Spinal cord (tissue), 10 donors: Measurements from ENCODE around the gene CPNE9. TPM values are rescaled to one million over a fixed set of nuclear protein-coding genes. Genes with fewer than 3 reads are reported as not detected.

ENCODE experiments used
- DNase-seq, 6 donors: peaks; one replicate each; pipeline versions ENCODE4 v3.0.0 to v3.0.0-alpha.2; 2013 to 2015; ENCODE audit warnings: low spot score in 6 of 6, low read depth in 4 of 6
- H3K27ac ChIP-seq: one replicate; pipeline ENCODE4 v1.5.1; 2013; ENCODE audit warnings: low read depth, low read length, control low read depth
- H3K27me3 ChIP-seq: one replicate; pipeline ENCODE4 v1.6.1; 2013; ENCODE audit warnings: low read length; ENCODE audit not compliant: control insufficient read depth, insufficient read depth
- H3K36me3 ChIP-seq: one replicate; pipeline ENCODE4 v1.6.1; 2013; ENCODE audit warnings: low read length; ENCODE audit not compliant: control insufficient read depth, insufficient read depth
- H3K4me1 ChIP-seq: one replicate; pipeline ENCODE4 v1.6.1; 2013; ENCODE audit warnings: low read length; ENCODE audit not compliant: control insufficient read depth, insufficient read depth
- H3K4me3 ChIP-seq: one replicate; pipeline ENCODE4 v1.5.1; 2013; ENCODE audit warnings: low read depth, low read length, control low read depth
- H3K9me3 ChIP-seq: one replicate; pipeline ENCODE4 v1.6.1; 2013; ENCODE audit warnings: low read length; ENCODE audit not compliant: control insufficient read depth, insufficient read depth
- whole genome bisulfite sequencing: methylation state at CpG from one replicate; pipeline ENCODE4 v1.1.5; 2013; ENCODE audit warnings: missing lambda C conversion rate; ENCODE audit not compliant: insufficient coverage; 5-methylcytosine and 5-hydroxymethylcytosine counted together
- long read RNA-seq, 4 donors: transcript quantifications; one replicate each; lab custom pipeline, GENCODE V29; 2026
- polyA plus RNA-seq, 2 donors: library from polyadenylated mRNA; unstranded; fragments of 120-200 nt; gene quantifications; one replicate each; pipeline ENCODE4 v1.2.1, GENCODE V29; 2013; ENCODE audit not compliant: insufficient read length in 2 of 2
- total RNA-seq, 2 donors: library from RNA; depleted of rRNA in 1 of 2; stranded (reverse); fragments of 120-200 nt in 1 of 2; fragments of >200 nt in 1 of 2; gene quantifications; one replicate each; pipeline versions ENCODE4 v1.2.3 to v1.2.4, GENCODE V29; 2013 to 2014
- donor health status: healthy.

CPNE9 gene, protein sequence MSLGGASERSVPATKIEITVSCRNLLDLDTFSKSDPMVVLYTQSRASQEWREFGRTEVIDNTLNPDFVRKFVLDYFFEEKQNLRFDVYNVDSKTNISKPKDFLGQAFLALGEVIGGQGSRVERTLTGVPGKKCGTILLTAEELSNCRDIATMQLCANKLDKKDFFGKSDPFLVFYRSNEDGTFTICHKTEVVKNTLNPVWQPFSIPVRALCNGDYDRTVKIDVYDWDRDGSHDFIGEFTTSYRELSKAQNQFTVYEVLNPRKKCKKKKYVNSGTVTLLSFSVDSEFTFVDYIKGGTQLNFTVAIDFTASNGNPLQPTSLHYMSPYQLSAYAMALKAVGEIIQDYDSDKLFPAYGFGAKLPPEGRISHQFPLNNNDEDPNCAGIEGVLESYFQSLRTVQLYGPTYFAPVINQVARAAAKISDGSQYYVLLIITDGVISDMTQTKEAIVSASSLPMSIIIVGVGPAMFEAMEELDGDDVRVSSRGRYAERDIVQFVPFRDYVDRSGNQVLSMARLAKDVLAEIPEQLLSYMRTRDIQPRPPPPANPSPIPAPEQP
- total RNA-seq (1 to 10 TPM; 3.3 to 6.3 TPM), polyA plus RNA-seq (1 to 10 TPM; 5.3 to 6.1 TPM)
- long read RNA-seq, donor 1, result 0 reads
- long read RNA-seq, donor 2, result 0 reads
- long read RNA-seq, donor 3, result 0 reads
- long read RNA-seq, donor 4, result 0 reads

DNA sequence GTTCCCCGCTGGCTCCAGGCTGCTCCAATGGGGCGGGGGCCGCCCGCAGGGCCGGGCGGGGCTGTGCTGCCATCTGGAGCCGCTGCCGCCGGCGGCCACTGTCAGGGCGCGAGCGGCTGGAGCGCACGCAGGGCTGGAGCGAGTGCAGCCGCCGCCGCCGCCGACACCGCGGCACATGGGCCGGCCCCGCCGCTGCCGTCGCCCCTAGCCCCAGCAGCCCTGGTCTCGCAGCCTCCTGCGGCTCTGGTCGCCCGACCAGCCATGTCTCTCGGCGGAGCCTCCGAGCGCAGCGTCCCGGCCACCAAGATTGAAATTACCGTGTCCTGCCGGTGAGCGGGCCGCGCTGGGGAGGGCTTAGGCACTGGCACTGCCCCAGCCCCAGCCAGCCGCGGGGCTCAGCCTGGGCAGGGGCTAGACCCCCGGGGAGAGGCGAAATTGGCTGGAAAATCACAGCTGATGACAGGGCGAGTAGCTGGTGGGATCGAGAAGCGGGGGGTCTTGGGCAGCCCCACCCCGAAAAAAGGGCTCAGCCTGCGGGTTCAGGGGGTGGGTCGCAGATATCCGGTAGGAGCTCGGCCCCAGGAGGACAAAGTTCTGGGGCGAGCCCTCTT lies at the start of gene CPNE9:
CPNE9 (plus strand) TSS at position 98 of the 611 bp plus-strand sequence; CDS start at position 262, 164 bp downstream.
- under 1% methylated on average over 56 of the region's 56 CpGs for whole genome bisulfite sequencing
- peaks cover 14% of the 10 kb centered on the region for H3K4me1 ChIP-seq
- peaks cover 18% of the 10 kb centered on the region for H3K27me3 ChIP-seq
- H3K36me3 ChIP-seq, result peaks cover 26% of the 10 kb centered on the region
- H3K9me3 ChIP-seq, result no peaks in the 10 kb centered on the region
- peak in 1 of 6 donors; percentile 25 for DNase-seq
- H3K27ac ChIP-seq, result no peak within 1 kb of the TSS
- H3K4me3 ChIP-seq, result peak within 1 kb of the TSS; percentile 27

DNA sequence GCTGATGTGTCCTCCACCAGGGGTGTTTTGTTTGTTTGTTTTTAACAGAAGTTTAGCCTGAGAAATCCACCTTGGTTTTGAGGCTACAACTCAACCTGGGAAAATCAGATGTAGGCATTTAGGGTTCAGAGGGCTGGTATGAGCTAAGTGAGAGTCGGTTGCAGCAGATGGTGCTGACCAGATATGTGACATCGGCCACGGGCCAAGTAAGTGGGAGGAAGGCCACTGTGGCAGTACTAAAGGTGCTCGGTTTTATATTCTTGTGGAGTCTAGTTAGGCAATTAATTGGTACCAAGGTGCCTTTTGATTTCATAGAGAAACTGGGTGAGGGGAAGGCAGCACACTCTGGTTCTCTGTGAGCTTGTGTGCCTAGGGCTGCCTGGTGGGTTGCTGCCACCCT lies 43.8 kb upstream of the CPNE9 start:
- Histone ChIP-seq H3K36me3 (peaks cover 62% of the 10 kb centered on the region), H3K27ac (no peak overlapping the region), H3K27me3 (no peaks in the 10 kb centered on the region), H3K4me3 (no peak overlapping the region), H3K9me3 (no peaks in the 10 kb centered on the region), H3K4me1 (no peaks in the 10 kb centered on the region)
- 98% methylated on average over 4 of the region's 4 CpGs for WGBS
- DNase-seq, result no peak

DNA sequence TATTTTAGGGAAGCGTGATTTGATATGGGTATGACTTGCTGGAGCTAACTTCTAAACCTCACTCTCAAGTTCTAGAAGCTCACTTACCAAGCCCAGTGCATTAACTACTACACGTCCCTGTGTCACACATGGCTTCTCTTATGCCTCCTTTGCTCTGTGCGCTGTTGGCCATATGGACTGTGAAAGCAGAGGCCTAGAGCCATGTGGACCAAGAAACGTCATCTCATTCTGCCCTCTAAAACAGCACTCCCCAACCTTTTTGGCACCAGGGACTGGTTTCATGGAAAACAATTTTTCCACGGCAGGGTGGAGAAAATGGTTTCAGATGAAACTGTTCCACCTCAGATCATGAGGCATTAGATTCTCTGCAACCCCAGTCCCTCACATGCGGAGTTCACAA lies 42.7 kb upstream of the CPNE9 start:
- no peak for DNase-seq
- 96% methylated on average over 2 of the region's 6 CpGs for WGBS
- Histone ChIP-seq H3K9me3 (no peaks in the 10 kb centered on the region), H3K36me3 (peaks cover 55% of the 10 kb centered on the region), H3K27ac (no peak overlapping the region), H3K27me3 (no peaks in the 10 kb centered on the region), H3K4me1 (no peaks in the 10 kb centered on the region), H3K4me3 (no peak overlapping the region)

DNA sequence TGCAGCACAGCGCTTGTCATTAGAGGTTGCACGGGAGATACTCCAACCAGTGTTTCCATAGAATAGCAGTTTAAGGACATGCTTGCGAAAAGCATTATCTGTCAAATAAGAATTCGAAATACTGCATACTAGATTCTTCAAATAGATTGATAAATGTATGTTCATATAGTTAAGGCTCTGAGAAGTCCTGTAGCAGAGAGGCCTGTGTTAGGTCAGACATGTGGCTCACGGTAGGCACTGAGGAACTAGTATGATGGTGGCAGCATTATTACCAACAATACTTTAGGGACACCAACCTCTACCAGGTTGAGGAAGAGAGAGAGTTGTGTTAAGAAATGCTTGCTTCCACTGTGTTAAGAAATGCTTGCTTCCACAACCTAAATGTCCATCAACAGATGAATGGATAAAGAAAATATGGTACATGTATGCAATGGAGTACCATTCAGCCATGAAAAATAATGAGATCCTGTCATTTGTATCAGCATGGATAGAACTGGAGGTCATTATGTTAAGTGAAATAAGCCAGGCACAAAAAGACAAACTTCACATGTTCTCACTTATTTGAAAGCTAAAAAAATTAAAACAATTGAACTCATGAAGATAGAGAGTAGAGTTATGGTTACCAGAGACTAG lies 39.4 kb upstream of the CPNE9 start:
- Histone ChIP-seq H3K4me3 (no peak overlapping the region), H3K27ac (no peak overlapping the region), H3K27me3 (no peaks in the 10 kb centered on the region), H3K4me1 (no peaks in the 10 kb centered on the region), H3K36me3 (peaks cover 58% of the 10 kb centered on the region), H3K9me3 (no peaks in the 10 kb centered on the region)
- DNase-seq, result no peak
- WGBS, result 100% methylated on average over 1 of the region's 5 CpGs

DNA sequence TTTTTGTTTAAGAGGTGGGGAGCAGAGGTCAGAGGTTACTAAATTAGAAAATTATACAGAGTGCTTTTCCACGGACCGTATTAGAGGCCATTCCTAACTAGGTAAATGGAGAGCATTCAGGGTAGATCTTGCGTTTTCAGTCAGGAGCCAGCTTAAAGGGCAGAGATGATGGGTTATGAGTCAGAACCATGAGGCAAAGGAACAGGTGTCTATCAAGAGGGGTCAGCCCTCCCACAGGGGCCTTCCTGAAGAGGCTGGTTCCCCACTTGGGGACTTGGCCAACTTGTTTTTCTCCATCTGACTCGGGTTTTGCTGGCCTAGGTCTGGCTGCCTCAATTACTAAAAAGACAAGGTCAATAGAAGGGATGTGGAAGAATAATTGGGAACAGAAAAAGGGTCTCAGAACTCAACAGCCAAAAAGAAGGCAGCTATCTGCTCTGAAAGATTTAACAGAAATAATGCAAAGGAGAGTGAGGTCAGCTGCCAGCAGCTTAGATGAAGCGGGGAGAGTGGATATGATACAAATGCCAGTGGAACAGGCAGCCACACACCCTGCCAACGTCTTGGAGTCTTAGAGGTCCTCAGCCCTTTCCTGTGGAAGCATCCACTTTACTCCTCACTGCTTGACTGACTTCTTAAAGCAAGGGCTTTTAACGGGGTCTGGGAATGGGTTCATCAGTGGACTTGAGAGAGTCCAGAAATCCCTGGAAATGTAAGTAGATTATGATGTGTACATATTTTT lies 36.8 kb upstream of the CPNE9 start:
- H3K4me1 ChIP-seq, result no peaks in the 10 kb centered on the region
- H3K4me3 ChIP-seq, result no peak overlapping the region
- no peaks in the 10 kb centered on the region for H3K27me3 ChIP-seq
- no peak for DNase-seq
- 89% methylated on average over 5 of the region's 7 CpGs for WGBS
- H3K9me3 ChIP-seq, result no peaks in the 10 kb centered on the region
- H3K27ac ChIP-seq, result no peak overlapping the region
- peaks cover 62% of the 10 kb centered on the region for H3K36me3 ChIP-seq

DNA sequence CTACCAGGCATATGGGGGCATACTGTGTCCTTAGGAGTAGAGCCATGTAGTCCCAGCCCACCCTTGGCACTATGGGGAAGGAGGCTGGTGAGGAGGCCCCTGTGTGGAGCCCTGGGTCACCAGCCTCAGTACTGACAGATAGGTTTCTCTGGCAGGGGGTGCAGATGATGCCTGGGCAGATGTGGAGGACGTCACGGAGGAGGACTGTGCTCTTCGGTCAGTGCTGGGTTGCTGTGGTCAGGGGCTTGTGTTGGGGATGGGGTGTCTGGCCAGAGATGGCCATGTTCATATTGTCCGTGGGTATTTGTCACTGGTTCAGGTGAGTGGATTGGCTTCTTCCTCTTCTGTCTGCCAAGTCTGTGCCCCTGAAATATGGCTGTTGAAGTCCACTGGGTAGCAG lies 34.4 kb upstream of the CPNE9 start:
- WGBS, result 93% methylated on average over 4 of the region's 4 CpGs
- Histone ChIP-seq H3K4me1 (no peaks in the 10 kb centered on the region), H3K27me3 (no peaks in the 10 kb centered on the region), H3K36me3 (peaks cover 60% of the 10 kb centered on the region), H3K27ac (no peak overlapping the region), H3K4me3 (no peak overlapping the region), H3K9me3 (no peaks in the 10 kb centered on the region)
- DNase-seq, result no peak

DNA sequence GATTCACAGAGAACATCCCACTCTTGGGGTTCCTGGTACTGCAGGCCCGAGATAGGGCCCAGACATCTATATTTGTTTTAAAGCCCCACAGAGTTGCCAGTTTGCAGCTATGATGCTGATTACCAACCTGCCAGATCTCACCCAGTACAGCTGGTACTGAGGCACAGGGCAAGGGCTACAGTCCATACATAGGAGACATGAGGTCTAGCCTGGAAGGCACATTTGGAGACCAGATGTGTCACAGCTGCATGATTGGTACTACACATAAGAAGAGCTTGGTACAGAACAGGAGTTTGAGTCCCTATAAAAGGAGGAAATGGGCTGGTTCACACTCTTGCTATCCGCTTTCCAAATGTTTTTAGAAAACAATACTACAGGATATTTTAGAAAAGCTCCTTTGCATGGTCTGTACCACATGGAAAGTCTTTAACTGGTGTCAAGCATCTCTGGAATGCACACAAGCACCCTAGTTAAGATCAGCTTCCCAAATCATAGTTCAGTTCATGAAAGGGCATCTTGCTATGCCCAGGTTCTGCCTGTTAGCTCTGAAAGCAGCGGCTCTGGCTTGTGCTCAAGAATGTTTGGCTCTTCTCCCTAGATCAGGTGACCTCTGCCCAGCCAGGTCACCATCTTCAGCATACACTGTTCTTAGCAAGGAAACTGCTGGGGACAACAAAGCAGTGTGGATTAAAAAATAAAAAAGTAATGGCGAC lies 33.8 kb upstream of the CPNE9 start:
- Histone ChIP-seq H3K27me3 (no peaks in the 10 kb centered on the region), H3K9me3 (no peaks in the 10 kb centered on the region), H3K27ac (no peak overlapping the region), H3K4me3 (no peak overlapping the region), H3K4me1 (no peaks in the 10 kb centered on the region), H3K36me3 (peaks cover 58% of the 10 kb centered on the region)
- no peak for DNase-seq
- 100% methylated on average over 2 of the region's 4 CpGs for WGBS

DNA sequence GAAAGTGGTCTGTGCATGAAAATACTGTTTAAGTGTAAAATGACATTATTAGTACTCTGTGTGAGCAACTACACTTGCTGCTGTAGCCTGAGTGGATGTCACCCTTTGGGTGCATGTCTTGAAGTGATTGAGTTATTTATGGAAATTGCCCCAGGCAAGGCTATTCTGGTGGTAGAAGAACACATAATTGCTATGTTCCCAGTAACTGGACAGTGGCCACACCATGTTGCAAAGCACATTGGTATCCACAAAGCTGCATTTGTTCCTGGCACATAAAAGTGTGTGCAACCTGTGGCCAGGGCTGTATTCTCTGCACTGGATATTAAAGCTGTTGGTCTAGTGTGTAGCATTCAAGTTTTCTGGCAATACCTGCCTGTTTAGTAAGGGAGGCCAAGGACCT lies 30.6 kb upstream of the CPNE9 start:
- Histone ChIP-seq H3K4me3 (no peak overlapping the region), H3K27ac (no peak overlapping the region), H3K9me3 (no peaks in the 10 kb centered on the region), H3K4me1 (no peaks in the 10 kb centered on the region), H3K27me3 (no peaks in the 10 kb centered on the region), H3K36me3 (peaks cover 61% of the 10 kb centered on the region)
- DNase-seq, result no peak

DNA sequence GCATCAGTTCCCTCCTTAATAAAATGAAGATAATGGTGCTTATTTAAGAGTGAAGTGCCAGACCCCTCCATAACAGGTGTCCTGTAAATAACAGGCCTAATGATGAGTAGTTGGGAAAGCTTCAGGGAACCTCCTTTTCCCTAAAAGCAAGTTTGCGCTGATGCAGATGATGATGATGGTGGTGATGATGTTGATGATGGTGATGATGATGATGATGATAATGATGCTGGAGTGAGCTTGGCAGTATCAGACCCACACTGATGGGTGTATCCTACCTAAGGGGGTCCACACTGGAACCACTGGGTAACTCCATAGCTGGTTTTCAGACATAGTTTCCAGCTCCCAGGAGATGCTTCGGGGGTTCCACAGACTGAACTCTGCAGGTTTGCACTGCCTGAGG lies 29.9 kb upstream of the CPNE9 start:
- Histone ChIP-seq H3K9me3 (no peaks in the 10 kb centered on the region), H3K27ac (no peak overlapping the region), H3K4me3 (no peak overlapping the region), H3K36me3 (peaks cover 63% of the 10 kb centered on the region), H3K4me1 (no peaks in the 10 kb centered on the region), H3K27me3 (no peaks in the 10 kb centered on the region)
- 86% methylated on average over 1 of the region's 2 CpGs for WGBS
- no peak for DNase-seq
